ENCODE results near the gene FBXW7.

Gene FBXW7

GRCh38 chr4:152478461-152479237 is 57.2 kb downstream of the FBXW7 start:
- Histone ChIP-seq H3K4me3 (ENCODE audit: severe bottlenecking) (no peak overlapping the region), H3K27me3 (ENCODE audit: insufficient read depth, poor library complexity, severe bottlenecking) (no peaks in the 10 kb centered on the region), H3K27ac (ENCODE audit: poor library complexity, severe bottlenecking) (peak overlapping the region; percentile 21), H3K4me1 (ENCODE audit: insufficient read depth, poor library complexity, severe bottlenecking) (peaks cover 20% of the 10 kb centered on the region), H3K9me3 (ENCODE audit: severe bottlenecking) (peaks cover 3% of the 10 kb centered on the region), H3K36me3 (ENCODE audit: low read depth) (no peaks in the 10 kb centered on the region)
- ATAC-seq (ENCODE audit: low read depth) (no peak), DNase-seq (ENCODE audit: low spot score) (no peak)
- TF ChIP-seq CTCF (IDR thresholded peaks at IDR 0.05; ENCODE audit: poor library complexity, severe bottlenecking) = no peak

- Histone ChIP-seq H3K4me1 (ENCODE audit: insufficient read depth, poor library complexity, severe bottlenecking) (peaks cover 20% of the 10 kb centered on the region), H3K27me3 (ENCODE audit: insufficient read depth, poor library complexity, severe bottlenecking) (no peaks in the 10 kb centered on the region), H3K4me3 (ENCODE audit: severe bottlenecking) (no peak overlapping the region), H3K9me3 (ENCODE audit: severe bottlenecking) (peaks cover 3% of the 10 kb centered on the region), H3K27ac (ENCODE audit: poor library complexity, severe bottlenecking) (no peak overlapping the region), H3K36me3 (ENCODE audit: low read depth) (no peaks in the 10 kb centered on the region)
- TF ChIP-seq CTCF (IDR thresholded peaks at IDR 0.05; ENCODE audit: poor library complexity, severe bottlenecking) = no peak
- no peak for ATAC-seq (ENCODE audit: low read depth)
- DNase-seq (ENCODE audit: low spot score) = no peak
Measured at GRCh38 chr4:152476796-152477195, 59.1 kb downstream of the FBXW7 start.

GRCh38 chr4:152471251-152471792 is 64.6 kb downstream of the FBXW7 start:
- ATAC-seq (ENCODE audit: low read depth) (no peak), DNase-seq (ENCODE audit: low spot score) (no peak)
- H3K4me3 ChIP-seq (ENCODE audit: severe bottlenecking) = no peak overlapping the region
- peaks cover 3% of the 10 kb centered on the region for H3K4me1 ChIP-seq (ENCODE audit: insufficient read depth, poor library complexity, severe bottlenecking)
- no peak overlapping the region for H3K27ac ChIP-seq (ENCODE audit: poor library complexity, severe bottlenecking)
- no peaks in the 10 kb centered on the region for H3K36me3 ChIP-seq (ENCODE audit: low read depth)
- no peak for TF ChIP-seq CTCF (IDR thresholded peaks at IDR 0.05; ENCODE audit: poor library complexity, severe bottlenecking)
- H3K9me3 ChIP-seq (ENCODE audit: severe bottlenecking) = no peaks in the 10 kb centered on the region
- H3K27me3 ChIP-seq (ENCODE audit: insufficient read depth, poor library complexity, severe bottlenecking) = no peaks in the 10 kb centered on the region

GRCh38 chr4:152468408-152468807 is 67.5 kb downstream of the FBXW7 start:
- ATAC-seq (ENCODE audit: low read depth) (no peak), DNase-seq (ENCODE audit: low spot score) (no peak)
- Histone ChIP-seq H3K27me3 (ENCODE audit: insufficient read depth, poor library complexity, severe bottlenecking) (no peaks in the 10 kb centered on the region), H3K9me3 (ENCODE audit: severe bottlenecking) (no peaks in the 10 kb centered on the region), H3K4me3 (ENCODE audit: severe bottlenecking) (no peak overlapping the region), H3K4me1 (ENCODE audit: insufficient read depth, poor library complexity, severe bottlenecking) (peaks cover 4% of the 10 kb centered on the region), H3K27ac (ENCODE audit: poor library complexity, severe bottlenecking) (no peak overlapping the region), H3K36me3 (ENCODE audit: low read depth) (no peaks in the 10 kb centered on the region)
- TF ChIP-seq CTCF (IDR thresholded peaks at IDR 0.05; ENCODE audit: poor library complexity, severe bottlenecking) = no peak

- H3K27me3 ChIP-seq (ENCODE audit: insufficient read depth, poor library complexity, severe bottlenecking) = no peaks in the 10 kb centered on the region
- no peaks in the 10 kb centered on the region for H3K9me3 ChIP-seq (ENCODE audit: severe bottlenecking)
- no peaks in the 10 kb centered on the region for H3K36me3 ChIP-seq (ENCODE audit: low read depth)
- DNase-seq (ENCODE audit: low spot score) (no peak), ATAC-seq (ENCODE audit: low read depth) (no peak)
- H3K4me1 ChIP-seq (ENCODE audit: insufficient read depth, poor library complexity, severe bottlenecking) = peaks cover 6% of the 10 kb centered on the region
- H3K27ac ChIP-seq (ENCODE audit: poor library complexity, severe bottlenecking) = no peak overlapping the region
- no peak for TF ChIP-seq CTCF (IDR thresholded peaks at IDR 0.05; ENCODE audit: poor library complexity, severe bottlenecking)
- no peak overlapping the region for H3K4me3 ChIP-seq (ENCODE audit: severe bottlenecking)
Measured at GRCh38 chr4:152467101-152467500, 68.8 kb downstream of the FBXW7 start.

Data from RWPE2 (cell line).